Prostate gland (tissue), 2 donors: ENCODE data around the gene NKTR. TPM values are rescaled to one million over a fixed set of nuclear protein-coding genes. Genes with fewer than 3 reads are reported as not detected.

ENCODE experiments used
- DNase-seq: peaks from one replicate; pipeline ENCODE4 v3.0.0-alpha.2; 2019; ENCODE audit warnings: low spot score
- H3K27ac ChIP-seq, 2 donors: fragments of 200-600 bp; sonication (generic); 2 replicates each; pipeline ENCODE4 v1.5.1; 2017 to 2019
- H3K27me3 ChIP-seq: fragments of 200-600 bp; sonication (generic); replicated peaks from 2 replicates; pipeline ENCODE4 v1.5.1; 2019; ENCODE audit not compliant: insufficient read depth
- H3K36me3 ChIP-seq, 2 donors: fragments of 200-600 bp; sonication (generic); 1 replicate in 1 of 2; 2 replicates in 1 of 2; pipeline versions ENCODE4 v1.5.1 to v1.8.1; 2017 to 2019
- H3K4me1 ChIP-seq: fragments of 200-600 bp; sonication (generic); replicated peaks from 2 replicates; pipeline ENCODE4 v1.5.1; 2019
- H3K4me3 ChIP-seq, 2 donors: fragments of 200-600 bp; sonication (generic); 2 replicates each; pipeline ENCODE4 v1.5.1; 2017 to 2019
- H3K9me3 ChIP-seq: fragments of 200-600 bp; sonication (generic); 2 replicates; pipeline ENCODE4 v1.5.1; 2017
- CTCF ChIP-seq, 4 experiments: fragments of 200-600 bp in 2 of 4; fragments of 450-650 bp in 2 of 4; sonication (generic) in 2 of 4; IDR thresholded peaks; 1 replicate in 3 of 4; 2 replicates in 1 of 4; pipeline ENCODE4 v1.5.1; 2016 to 2019; ENCODE audit warnings: antibody characterized with exemption in 4 of 4, mild to moderate bottlenecking in 2 of 4, moderate library complexity in 2 of 4
- POLR2A ChIP-seq: fragments of 450-650 bp; IDR thresholded peaks from one replicate; pipeline ENCODE4 v1.6.1; 2016; ENCODE audit warnings: antibody characterized with exemption, mild to moderate bottlenecking
- POLR2AphosphoS5 ChIP-seq: sonication (generic); formaldehyde crosslinking; IDR thresholded peaks from one replicate; pipeline ENCODE4 v1.6.1; 2017; ENCODE audit warnings: antibody characterized with exemption
- WGBS: methylation state at CpG from one replicate; pipeline ENCODE4 v1.1.5; 2018; 5-methylcytosine and 5-hydroxymethylcytosine counted together
- intact Hi-C: fragments of 100-400 bp; cut with DNase I; formaldehyde crosslinking; loops from one replicate; pipeline ENCODE4 v1.14.2; 2022
- total RNA-seq, 2 donors: library from RNA; depleted of rRNA; stranded (reverse); fragments of >200 nt; gene quantifications; one replicate each; pipeline ENCODE4 v1.1.0, GENCODE V29; 2016

Gene NKTR
- total RNA-seq, 2 donors from 2014 or later = 42.2 to 91.6 TPM

GRCh38 chr3:42652251-42652610 is 51.7 kb downstream of the NKTR start:
- intact Hi-C loops = loop anchor here (2.0 kb wide), 1 partner anchor 51 kb away; the partner anchor contains the start of gene NKTR
- Histone ChIP-seq H3K36me3 (no peaks in the 10 kb centered on the region), H3K4me1 (no peaks in the 10 kb centered on the region), H3K27ac (peak overlapping the region in 1 of 2 donors; percentile 85), H3K4me3 (peak overlapping the region in 1 of 2 donors; percentile 64), H3K27me3 (no peaks in the 10 kb centered on the region), H3K9me3 (no peaks in the 10 kb centered on the region)
- WGBS = 67% methylated on average over 1 of the region's 1 CpG
- DNase-seq = no peak
- TF ChIP-seq POLR2AphosphoS5 = no peak

GRCh38 chr3:42652611-42653302 is 52.3 kb downstream of the NKTR start:
- 26% methylated on average over 7 of the region's 7 CpGs for WGBS
- Histone ChIP-seq H3K27me3 (no peaks in the 10 kb centered on the region), H3K36me3 (no peaks in the 10 kb centered on the region), H3K9me3 (no peaks in the 10 kb centered on the region), H3K4me3 (peak overlapping the region in 1 of 2 donors; percentile 64), H3K4me1 (no peaks in the 10 kb centered on the region), H3K27ac (peak overlapping the region; percentile 85 to 90)
- intact Hi-C loops = loop anchor here (2.0 kb wide), 1 partner anchor 52 kb away; the partner anchor contains the start of gene NKTR
- TF ChIP-seq POLR2AphosphoS5 (peak; percentile 17), POLR2A (peak; percentile 86), CTCF (IDR thresholded peaks at IDR 0.05) (no peak)
- no peak for DNase-seq

GRCh38 chr3:42653303-42653559 is 52.7 kb downstream of the NKTR start:
- H3K27me3 ChIP-seq = no peaks in the 10 kb centered on the region
- H3K4me1 ChIP-seq = no peaks in the 10 kb centered on the region
- H3K36me3 ChIP-seq = no peaks in the 10 kb centered on the region
- WGBS = 34% methylated on average over 3 of the region's 3 CpGs
- intact Hi-C loops = loop anchor here (2.0 kb wide), 1 partner anchor 52 kb away; the partner anchor contains the start of gene NKTR
- H3K4me3 ChIP-seq = peak overlapping the region; percentile 64 to 68
- H3K9me3 ChIP-seq = no peaks in the 10 kb centered on the region
- no peak for DNase-seq
- no peak for TF ChIP-seq POLR2A
- peak overlapping the region; percentile 85 to 90 for H3K27ac ChIP-seq

GRCh38 chr3:42653560-42654330 is 53.3 kb downstream of the NKTR start, which contains the start of gene ZBTB47:
Gene ZBTB47 (plus strand): TSS chr3:42653697. CDS start chr3:42658356, 4,659 bp downstream.
- intact Hi-C loops = loop anchor here (2.0 kb wide), 2 partner anchors 53 to 93 kb away; partner anchors contain the start of gene NKTR
- Histone ChIP-seq H3K4me1 (no peaks in the 10 kb centered on the region), H3K4me3 (peak within 1 kb of the TSS; percentile 64 to 68), H3K36me3 (no peaks in the 10 kb centered on the region), H3K27ac (peak within 1 kb of the TSS; percentile 85 to 90), H3K27me3 (no peaks in the 10 kb centered on the region), H3K9me3 (no peaks in the 10 kb centered on the region)
- no peak for DNase-seq
- TF ChIP-seq POLR2AphosphoS5 (no peak), CTCF (IDR thresholded peaks at IDR 0.05) (no peak), POLR2A (no peak)
- under 1% methylated on average over 27 of the region's 31 CpGs for WGBS

GRCh38 chr3:42654331-42655201 is 54.1 kb downstream of the NKTR start:
- no peaks in the 10 kb centered on the region for H3K4me1 ChIP-seq
- intact Hi-C loops = loop anchor here (2.0 kb wide), 1 partner anchor 92 kb away; no protein-coding TSS in a partner anchor

More at GRCh38 chr3:42654331-42655201, 54.1 kb downstream of the NKTR start:
- 3% methylated on average over 55 of the region's 94 CpGs for WGBS
- Histone ChIP-seq H3K36me3 (no peaks in the 10 kb centered on the region), H3K4me3 (peak overlapping the region; percentile 64 to 68), H3K27ac (peak overlapping the region; percentile 85 to 90), H3K9me3 (no peaks in the 10 kb centered on the region), H3K27me3 (no peaks in the 10 kb centered on the region)
- no peak for TF ChIP-seq POLR2AphosphoS5
- peak; percentile 15 for TF ChIP-seq POLR2A
- peak in 1 of 4 experiments; percentile 5 for TF ChIP-seq CTCF (IDR thresholded peaks at IDR 0.05)
- no peak for DNase-seq
